Measurements from ENCODE around the gene CADPS. TPM values are rescaled to one million over a fixed set of nuclear protein-coding genes. Genes with fewer than 3 reads are reported as not detected.
A peak's percentile ranks its signal among the peaks of the same experiment; 100 is the strongest.

CADPS gene
- total RNA-seq, 1 experiment from 2014 or later, result not detected

DNA sequence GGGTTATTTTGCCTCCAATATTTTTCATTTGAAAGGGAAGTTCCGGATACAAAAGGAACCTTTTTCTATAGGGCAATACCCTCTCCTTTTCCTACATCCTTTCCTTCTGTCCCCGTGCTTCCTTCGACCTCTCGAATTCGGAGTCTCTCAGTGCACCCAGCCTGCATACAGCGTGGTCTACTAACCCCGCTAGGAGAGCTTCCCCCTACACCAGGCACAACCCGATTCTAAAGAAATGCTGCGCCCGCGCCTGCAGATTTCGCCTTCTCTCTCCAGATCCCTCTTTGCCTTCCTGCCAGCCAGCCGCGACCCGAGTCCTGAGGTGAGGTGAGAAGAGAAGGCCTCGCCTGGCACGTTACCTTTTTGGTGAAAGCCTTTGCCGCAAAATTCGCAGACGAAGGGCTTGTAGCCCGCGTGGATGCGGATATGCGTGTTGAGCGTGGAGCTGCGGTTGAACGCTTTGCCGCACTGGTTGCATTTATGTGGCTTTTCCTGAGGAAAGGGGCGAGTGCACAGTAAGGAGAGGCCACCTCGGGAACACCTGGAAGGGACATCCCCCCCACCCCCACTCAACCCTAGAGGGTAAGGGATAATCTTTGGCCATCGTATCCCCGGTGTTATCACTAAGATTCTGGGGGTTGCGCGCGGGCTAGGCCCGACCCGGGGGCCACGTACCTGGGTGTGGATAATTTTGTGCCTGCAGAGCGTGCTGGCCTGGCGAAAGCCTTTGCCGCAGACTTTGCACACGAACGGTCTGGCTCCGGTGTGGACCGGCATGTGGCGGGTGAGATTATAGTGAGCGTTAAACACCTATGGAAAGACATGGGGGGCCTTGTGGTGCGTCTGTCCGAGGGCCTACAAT, 504.1 kb downstream of the CADPS start:
- TF ChIP-seq EZH2 (IDR thresholded peaks at IDR 0.05; ENCODE audit: borderline replicate concordance, low read depth, low read length, poor library complexity, severe bottlenecking), result no peak
- TF ChIP-seq, protein P1, sequence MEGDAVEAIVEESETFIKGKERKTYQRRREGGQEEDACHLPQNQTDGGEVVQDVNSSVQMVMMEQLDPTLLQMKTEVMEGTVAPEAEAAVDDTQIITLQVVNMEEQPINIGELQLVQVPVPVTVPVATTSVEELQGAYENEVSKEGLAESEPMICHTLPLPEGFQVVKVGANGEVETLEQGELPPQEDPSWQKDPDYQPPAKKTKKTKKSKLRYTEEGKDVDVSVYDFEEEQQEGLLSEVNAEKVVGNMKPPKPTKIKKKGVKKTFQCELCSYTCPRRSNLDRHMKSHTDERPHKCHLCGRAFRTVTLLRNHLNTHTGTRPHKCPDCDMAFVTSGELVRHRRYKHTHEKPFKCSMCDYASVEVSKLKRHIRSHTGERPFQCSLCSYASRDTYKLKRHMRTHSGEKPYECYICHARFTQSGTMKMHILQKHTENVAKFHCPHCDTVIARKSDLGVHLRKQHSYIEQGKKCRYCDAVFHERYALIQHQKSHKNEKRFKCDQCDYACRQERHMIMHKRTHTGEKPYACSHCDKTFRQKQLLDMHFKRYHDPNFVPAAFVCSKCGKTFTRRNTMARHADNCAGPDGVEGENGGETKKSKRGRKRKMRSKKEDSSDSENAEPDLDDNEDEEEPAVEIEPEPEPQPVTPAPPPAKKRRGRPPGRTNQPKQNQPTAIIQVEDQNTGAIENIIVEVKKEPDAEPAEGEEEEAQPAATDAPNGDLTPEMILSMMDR (conservative IDR thresholded peaks at IDR 0.05; ENCODE audit: low read depth, low read length), result no peak
- Histone ChIP-seq H3K27ac (ENCODE audit: low read depth, low read length, poor library complexity, severe bottlenecking) (no peak overlapping the region), H3K4me1 (ENCODE audit: insufficient read depth, low read length, poor library complexity, severe bottlenecking) (no peaks in the 10 kb centered on the region), H3K4me3 (ENCODE audit: low read depth, low read length, poor library complexity, severe bottlenecking) (no peak overlapping the region), H3K27me3 (replicated peaks; ENCODE audit: insufficient read depth, low read depth, low read length, poor library complexity) (peaks cover 99% of the 10 kb centered on the region), H3K36me3 (ENCODE audit: insufficient read depth, low read length, poor library complexity, severe bottlenecking) (no peaks in the 10 kb centered on the region), H3K9me3 (ENCODE audit: low read depth, low read length, poor library complexity, severe bottlenecking) (no peaks in the 10 kb centered on the region)
- CTCF ChIA-PET, result no interaction called here
- DNase-seq (ENCODE audit: low spot score), result no peak
- no TSS peak for BruUV-seq (replicated peaks)
- intact Hi-C loops (cut with micrococcal nuclease; ENCODE audit: unreplicated experiment), result no loop called here
- POLR2A ChIA-PET (ENCODE audit: low non-redundant PET), result no interaction called here

DNA sequence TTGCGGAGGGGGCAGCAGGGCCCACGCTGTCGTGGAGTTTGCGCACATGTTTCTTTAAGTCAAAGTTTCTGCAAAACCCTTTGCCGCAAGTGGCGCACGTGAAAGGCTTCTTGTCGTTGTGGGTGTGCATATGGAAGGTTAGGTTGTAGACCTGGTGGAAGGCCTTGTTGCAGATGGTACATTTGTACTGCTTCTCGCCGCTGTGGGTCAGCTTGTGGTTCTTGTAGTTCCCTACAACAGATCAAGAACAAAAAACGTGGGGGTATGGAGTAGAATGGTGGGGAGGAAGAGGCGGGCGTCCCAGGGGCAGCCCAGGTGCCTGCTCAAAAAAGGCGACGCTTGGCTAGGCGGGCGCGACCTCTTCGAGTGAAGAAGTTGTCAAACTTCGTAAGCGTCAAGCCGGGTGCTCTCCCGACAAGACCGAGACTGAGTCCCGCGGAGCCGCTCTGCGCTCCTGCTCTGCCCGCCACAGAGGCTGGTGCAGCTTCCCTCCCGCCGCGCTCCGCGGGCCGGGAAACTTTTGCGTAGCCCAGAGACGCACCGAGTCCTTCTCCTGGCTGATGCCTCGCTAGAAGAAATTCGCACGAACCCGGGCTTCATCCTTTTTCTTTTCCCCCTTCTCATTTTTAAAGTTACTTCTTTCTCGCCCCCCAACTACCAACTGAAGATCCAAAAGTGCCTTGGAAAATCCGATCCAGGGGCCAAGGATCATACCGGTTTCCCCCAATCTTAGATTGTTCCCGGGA, 504.9 kb downstream of the CADPS start:
- intact Hi-C loops (cut with micrococcal nuclease; ENCODE audit: unreplicated experiment), result no loop called here
- TF ChIP-seq EZH2 (IDR thresholded peaks at IDR 0.05; ENCODE audit: borderline replicate concordance, low read depth, low read length, poor library complexity, severe bottlenecking), result peak; percentile 65
- TF ChIP-seq, protein P1 (conservative IDR thresholded peaks at IDR 0.05; ENCODE audit: low read depth, low read length), result no peak
- BruUV-seq (replicated peaks), result no TSS peak
- Histone ChIP-seq H3K27ac (ENCODE audit: low read depth, low read length, poor library complexity, severe bottlenecking) (no peak overlapping the region), H3K4me1 (ENCODE audit: insufficient read depth, low read length, poor library complexity, severe bottlenecking) (no peaks in the 10 kb centered on the region), H3K9me3 (ENCODE audit: low read depth, low read length, poor library complexity, severe bottlenecking) (no peaks in the 10 kb centered on the region), H3K36me3 (ENCODE audit: insufficient read depth, low read length, poor library complexity, severe bottlenecking) (no peaks in the 10 kb centered on the region), H3K4me3 (ENCODE audit: low read depth, low read length, poor library complexity, severe bottlenecking) (no peak overlapping the region), H3K27me3 (replicated peaks; ENCODE audit: insufficient read depth, low read depth, low read length, poor library complexity) (peaks cover 99% of the 10 kb centered on the region)
- ChIA-PET CTCF (no interaction called here), POLR2A (ENCODE audit: low non-redundant PET) (no interaction called here)
- no peak for DNase-seq (ENCODE audit: low spot score)

DNA sequence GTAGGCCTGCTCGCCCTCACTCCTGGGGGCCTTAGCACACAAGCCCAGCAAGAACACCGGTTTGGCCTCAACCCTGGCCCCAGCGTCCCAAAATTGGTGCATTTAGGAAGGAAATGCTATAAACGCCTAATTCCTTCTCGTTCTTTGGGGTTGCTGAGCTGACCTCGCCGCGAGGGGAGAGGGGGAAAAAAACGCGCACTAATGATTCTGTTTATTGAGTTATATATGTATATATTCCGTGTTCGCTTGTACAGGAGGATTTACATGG, 505.8 kb downstream of the CADPS start:
- peaks cover 96% of the 10 kb centered on the region for H3K27me3 ChIP-seq (replicated peaks; ENCODE audit: insufficient read depth, low read depth, low read length, poor library complexity)
- DNase-seq (ENCODE audit: low spot score), result no peak
- H3K27ac ChIP-seq (ENCODE audit: low read depth, low read length, poor library complexity, severe bottlenecking), result no peak overlapping the region
- no TSS peak for BruUV-seq (replicated peaks)
- H3K4me1 ChIP-seq (ENCODE audit: insufficient read depth, low read length, poor library complexity, severe bottlenecking), result no peaks in the 10 kb centered on the region
- CTCF ChIA-PET, result no interaction called here
- intact Hi-C loops (cut with micrococcal nuclease; ENCODE audit: unreplicated experiment), result no loop called here
- POLR2A ChIA-PET (ENCODE audit: low non-redundant PET), result no interaction called here
- H3K36me3 ChIP-seq (ENCODE audit: insufficient read depth, low read length, poor library complexity, severe bottlenecking), result no peaks in the 10 kb centered on the region
- H3K9me3 ChIP-seq (ENCODE audit: low read depth, low read length, poor library complexity, severe bottlenecking), result no peaks in the 10 kb centered on the region
- TF ChIP-seq, protein P1 (conservative IDR thresholded peaks at IDR 0.05; ENCODE audit: low read depth, low read length), result no peak
- H3K4me3 ChIP-seq (ENCODE audit: low read depth, low read length, poor library complexity, severe bottlenecking), result no peak overlapping the region

Measured in A673 (cell line).